ENCODE results near the gene WRNIP1. TPM values are rescaled to one million over a fixed set of nuclear protein-coding genes. Genes with fewer than 3 reads are reported as not detected.

The WRNIP1 gene
- total RNA-seq, 1 experiment from 2014 or later = 78.8 TPM

DNA sequence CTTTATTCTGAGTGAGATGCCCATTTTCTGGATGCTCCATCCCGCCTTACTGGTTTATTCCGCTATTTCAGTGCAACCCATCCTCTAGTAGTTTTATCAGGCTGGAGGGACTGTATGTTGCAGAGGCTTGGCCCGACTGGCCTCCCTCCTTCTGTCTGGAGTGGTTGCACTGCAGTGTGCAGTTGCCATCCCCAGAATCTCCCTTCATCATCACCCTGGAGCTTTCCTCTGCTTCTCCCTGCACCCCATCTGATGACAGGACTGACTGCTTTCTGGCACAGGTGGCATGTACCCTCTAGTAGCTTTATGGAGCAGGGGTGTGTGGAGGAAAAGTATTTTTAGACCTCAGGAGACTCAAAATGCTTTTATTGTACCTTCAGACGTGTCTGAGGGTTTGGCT lies 21.1 kb downstream of the WRNIP1 start:
- ChIA-PET POLR2A (no interaction called here), RAD21 (ENCODE audit: low non-redundant PET in 1 of 2, low total read pairs in 2 of 2, uncharacterized antibody in 2 of 2, unreplicated experiment in 2 of 2) (no interaction called here), CTCF (no interaction called here)
- Histone ChIP-seq H2AFZ (ENCODE audit: low read depth, low read length, poor library complexity, severe bottlenecking) (no peak overlapping the region), H3K27me3 (ENCODE audit: insufficient read depth, low read length) (no peaks in the 10 kb centered on the region), H3K4me1 (ENCODE audit: control insufficient read depth in 1 of 2, insufficient read depth in 2 of 2, low read length in 2 of 2) (peaks cover 4 to 27% of the 10 kb centered on the region in 2 experiments; a peak in 2 of 4 replicates), H3K36me3 (ENCODE audit: control insufficient read depth in 1 of 2, insufficient read depth in 2 of 2, low read length in 2 of 2) (peaks cover 21 to 23% of the 10 kb centered on the region in 2 experiments; a peak in 3 of 4 replicates), H3K9me3 (ENCODE audit: control insufficient read depth in 1 of 2, insufficient read depth in 1 of 2, low read depth in 1 of 2, low read length in 2 of 2) (no peaks in the 10 kb centered on the region), H3K27ac (ENCODE audit: low read depth, low read length) (no peak overlapping the region), H3K4me3 (replicated peaks in 1 of 2; ENCODE audit: low read depth in 1 of 2, low read length in 2 of 2) (no peak overlapping the region), H3K79me2 (ENCODE audit: insufficient read depth, low read length) (peaks cover 50% of the 10 kb centered on the region; the same call in 1 of the 2 replicates), H3K4me2 (ENCODE audit: low read length) (no peak overlapping the region), H4K20me1 (ENCODE audit: insufficient read depth) (no peaks in the 10 kb centered on the region), H3K9me2 (ENCODE audit: insufficient read depth) (no peaks in the 10 kb centered on the region), H3K9ac (ENCODE audit: low read length) (no peak overlapping the region)
- BruUV-seq (replicated peaks) = no TSS peak
- ATAC-seq = no peak
- TF ChIP-seq REST (IDR thresholded peaks at IDR 0.05; ENCODE audit: low read depth) (no peak), YY1 (IDR thresholded peaks at IDR 0.05; ENCODE audit: extremely low read depth, insufficient replicate concordance, low read depth, low read length) (no peak), TCF7L2 (IDR thresholded peaks at IDR 0.05; ENCODE audit: borderline replicate concordance, extremely low read depth, insufficient read depth, insufficient read length) (no peak)
- no peak for DNase-seq (ENCODE audit: low read depth, low spot score)
- intact Hi-C loops (cut with micrococcal nuclease) = no loop called here

Measured in HCT116 (cell line).